ENCODE results near the gene RMI1.
"Not testable (repeated sequence)": the region's sequence is repeated elsewhere in the genome, so short reads cannot be mapped to it uniquely, and the experiment has no call there.

The RMI1 gene

GRCh38 chr9:83980395-83981125 is at the start of gene RMI1:
Gene RMI1, plus strand, starts transcription at chr9:83980805. Its CDS starts 20,182 bp downstream, at chr9:84000987.
- peak; percentile 98 to 100 (median 100) for DNase-seq

- DNase-seq: no peak
These were observed 49.7 kb upstream of the RMI1 start for GRCh38 chr9:83930881-83931280.

- DNase-seq: no peak
These were observed 48.6 kb upstream of the RMI1 start for GRCh38 chr9:83932011-83932410.

- no peak for DNase-seq
These were observed 47.8 kb upstream of the RMI1 start for GRCh38 chr9:83932851-83933250.

- peak in 2 of 3 donors; percentile 35 to 38 for DNase-seq
These were observed 46.8 kb upstream of the RMI1 start for GRCh38 chr9:83933790-83934189.

- no peak for DNase-seq
These were observed 45.9 kb upstream of the RMI1 start for GRCh38 chr9:83934569-83935275.

GRCh38 chr9:83935276-83935935 is 45.2 kb upstream of the RMI1 start:
- DNase-seq: no peak

GRCh38 chr9:83936523-83936922 is 44.1 kb upstream of the RMI1 start:
- DNase-seq: no peak

- DNase-seq: peak; percentile 75 to 90 (median 86)
These were observed 42.6 kb upstream of the RMI1 start for GRCh38 chr9:83937861-83938455.

- no peak for DNase-seq
These were observed 39.9 kb upstream of the RMI1 start for GRCh38 chr9:83940590-83941303.

- DNase-seq: not testable (repeated sequence)
These were observed 32.5 kb upstream of the RMI1 start for GRCh38 chr9:83948096-83948495.

GRCh38 chr9:83956086-83956435 is 24.5 kb upstream of the RMI1 start:
- DNase-seq: peak; percentile 72 to 76 (median 76)

GRCh38 chr9:83956436-83957247 is 24.0 kb upstream of the RMI1 start:
- DNase-seq: peak; percentile 76 to 83 (median 78)

GRCh38 chr9:83957248-83957513 is 23.4 kb upstream of the RMI1 start:
- DNase-seq: no peak

GRCh38 chr9:83959061-83959460 is 21.5 kb upstream of the RMI1 start:
- no peak for DNase-seq

GRCh38 chr9:83960991-83961390 is 19.6 kb upstream of the RMI1 start:
- DNase-seq: peak in 2 of 3 donors; percentile 15 to 22

GRCh38 chr9:83962165-83962564 is 18.4 kb upstream of the RMI1 start:
- DNase-seq: no peak

GRCh38 chr9:83964973-83965349 is 15.6 kb upstream of the RMI1 start:
- no peak for DNase-seq

GRCh38 chr9:83965350-83966208 is 15.0 kb upstream of the RMI1 start:
- DNase-seq: peak in 2 of 3 donors; percentile 15 to 29

GRCh38 chr9:83966209-83966582 is 14.4 kb upstream of the RMI1 start:
- DNase-seq: no peak

- DNase-seq: no peak
These were observed 13.5 kb upstream of the RMI1 start for GRCh38 chr9:83967073-83967472.

Data from suppressor macrophage treated with lipopolysaccharide for 1 hour (primary cell).